GM19099 (cell line): ENCODE data around the gene UBAP1.

Source experiments
- POLR2A ChIP-seq: IDR thresholded peaks from 3 replicates; pipeline ENCODE4 v1.6.1; 2011; ENCODE audit warnings: low read depth; ENCODE audit not compliant: insufficient read length; ENCODE audit errors: extremely low read depth

UBAP1 gene

DNA sequence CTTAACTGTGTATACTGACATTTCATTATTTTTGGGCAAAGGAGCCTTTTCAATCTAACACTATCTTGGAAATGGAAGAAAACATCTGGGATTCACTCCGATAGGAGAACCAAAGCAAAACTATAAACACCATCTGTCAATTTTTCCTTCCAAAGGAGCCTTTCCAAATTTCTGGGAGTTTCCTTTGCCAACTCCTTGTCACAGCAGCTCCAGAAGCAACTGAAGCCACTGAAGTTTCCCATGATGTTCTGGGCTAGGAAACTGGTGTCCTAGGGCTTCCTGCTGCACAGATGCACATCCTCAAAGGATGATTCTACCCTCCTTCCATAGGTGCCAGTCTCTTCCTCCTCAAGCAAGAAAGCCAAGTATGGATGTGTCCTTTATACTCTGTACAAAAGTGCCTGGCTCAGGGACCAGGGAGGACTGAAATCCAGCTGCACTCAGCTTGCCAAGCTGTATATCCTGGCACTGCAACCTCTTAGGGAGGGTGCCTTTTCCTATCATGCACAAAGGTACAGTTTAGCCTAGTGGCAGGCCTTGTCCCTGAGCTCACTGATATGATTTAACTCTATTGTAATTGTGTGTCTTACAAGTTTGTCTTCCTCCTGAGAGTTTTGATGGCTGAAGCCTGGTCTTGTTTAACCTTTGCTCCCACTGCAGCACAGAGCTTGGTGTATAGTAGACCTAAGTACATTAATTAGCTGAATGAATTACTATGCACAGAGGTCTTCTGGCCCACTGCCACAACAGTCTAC, 8.4 kb upstream of the UBAP1 start:
- no peak for TF ChIP-seq POLR2A

GRCh38 chr9:34171753-34172535, 6.9 kb upstream of the UBAP1 start:
- TF ChIP-seq POLR2A, result no peak

DNA sequence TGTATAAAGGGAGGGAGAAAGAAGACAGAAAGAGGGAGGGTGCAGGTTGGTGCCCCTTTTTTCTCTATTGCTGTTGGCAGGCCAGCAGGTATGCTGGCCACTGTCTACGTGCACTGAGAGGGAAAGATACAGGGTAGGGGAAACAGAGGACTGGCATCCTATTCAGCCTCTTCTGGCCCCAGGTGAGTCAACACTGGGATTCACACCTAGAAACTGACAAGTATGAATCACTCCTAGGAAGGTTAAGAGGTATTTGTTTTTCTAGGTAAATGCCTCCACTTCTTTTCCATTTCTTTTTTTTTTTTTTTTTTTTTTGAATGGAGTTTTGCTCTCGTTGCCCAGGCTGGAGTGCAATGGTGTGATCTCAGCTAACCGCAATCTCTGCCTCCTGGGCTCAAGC, 2.8 kb upstream of the UBAP1 start:
- no peak for TF ChIP-seq POLR2A

DNA sequence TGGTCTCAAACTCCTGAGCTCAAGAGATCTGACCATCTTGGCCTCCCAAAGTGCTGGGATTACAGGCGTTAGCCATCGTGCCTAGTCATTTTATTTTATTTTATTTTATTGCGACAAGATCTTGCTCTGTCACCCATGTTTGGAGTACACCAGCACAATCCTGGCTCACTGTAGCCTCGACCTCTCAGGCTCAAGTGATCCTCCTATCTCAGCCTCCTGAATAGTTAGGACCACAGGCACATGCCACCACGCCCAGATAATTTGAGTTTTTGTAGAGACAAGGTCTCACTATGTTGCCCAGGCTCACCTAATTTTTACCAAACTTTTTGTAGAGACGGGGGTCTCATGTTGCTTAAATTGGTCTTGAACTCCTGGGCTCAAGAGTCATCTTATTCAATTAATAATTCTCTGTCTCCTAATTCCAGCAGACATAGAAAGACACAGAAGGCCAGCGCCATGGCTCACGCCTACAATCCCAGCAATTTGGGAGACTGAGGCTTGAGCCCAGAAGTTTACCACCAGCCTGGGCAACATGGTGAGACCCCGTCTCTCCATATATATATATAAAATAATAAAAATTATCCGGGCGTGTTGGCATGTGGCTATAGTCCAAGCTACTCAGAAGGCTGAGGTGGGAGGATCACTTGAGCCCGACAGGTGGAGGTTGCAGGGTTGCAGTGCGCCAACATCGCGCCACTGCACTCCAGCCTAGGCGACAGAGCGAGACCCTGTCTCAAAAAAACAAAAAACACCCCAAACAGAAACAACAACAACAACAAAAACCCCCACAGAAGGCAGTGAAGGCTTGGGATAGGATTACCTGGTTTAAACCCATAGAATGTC, 1.0 kb upstream of the UBAP1 start:
- TF ChIP-seq POLR2A, result no peak

DNA sequence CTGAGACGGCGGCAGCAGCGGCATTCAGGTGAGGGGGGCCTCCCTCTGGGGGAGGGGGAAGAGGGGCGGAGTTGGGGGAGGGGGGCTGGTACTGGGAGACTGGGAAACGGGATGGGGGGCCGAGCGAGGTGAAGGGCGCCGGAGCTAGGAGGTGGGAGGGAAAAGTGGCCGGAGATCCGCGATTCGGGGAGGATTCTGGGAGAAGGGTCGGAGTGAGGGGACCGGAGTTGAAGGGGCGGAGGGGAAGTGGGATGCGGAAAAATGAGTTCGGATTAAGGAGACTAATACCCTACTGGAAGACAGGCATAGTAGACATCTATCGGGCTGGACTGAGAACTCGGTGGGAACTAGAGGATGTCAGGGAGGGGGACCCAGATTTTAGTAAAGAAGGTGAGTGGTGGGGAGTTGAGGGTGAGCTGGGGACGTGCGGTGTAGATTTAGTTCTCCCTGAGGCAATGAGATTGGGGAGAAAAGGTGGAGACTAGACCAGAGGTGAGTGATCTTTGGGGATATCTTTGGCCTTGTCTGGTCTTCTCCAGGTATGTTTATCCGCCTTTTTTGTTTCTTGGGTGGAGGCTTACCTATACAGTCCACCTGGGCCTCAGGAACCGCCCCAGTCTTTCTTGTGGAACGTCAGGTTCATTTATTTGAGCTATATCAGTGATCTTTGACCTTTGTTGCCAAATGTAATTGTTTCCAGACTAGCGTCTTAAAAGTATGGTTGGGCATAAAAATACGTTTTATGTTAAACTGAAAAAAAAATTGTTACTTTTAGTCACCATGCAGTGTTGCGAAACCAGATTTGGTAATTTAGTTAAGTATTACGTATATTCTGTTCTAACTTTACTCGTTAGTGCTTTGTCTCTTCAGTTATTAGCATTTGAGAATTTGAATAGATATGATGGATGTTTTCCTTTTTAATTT, 632 bp downstream of the UBAP1 start:
- no peak for TF ChIP-seq POLR2A

DNA sequence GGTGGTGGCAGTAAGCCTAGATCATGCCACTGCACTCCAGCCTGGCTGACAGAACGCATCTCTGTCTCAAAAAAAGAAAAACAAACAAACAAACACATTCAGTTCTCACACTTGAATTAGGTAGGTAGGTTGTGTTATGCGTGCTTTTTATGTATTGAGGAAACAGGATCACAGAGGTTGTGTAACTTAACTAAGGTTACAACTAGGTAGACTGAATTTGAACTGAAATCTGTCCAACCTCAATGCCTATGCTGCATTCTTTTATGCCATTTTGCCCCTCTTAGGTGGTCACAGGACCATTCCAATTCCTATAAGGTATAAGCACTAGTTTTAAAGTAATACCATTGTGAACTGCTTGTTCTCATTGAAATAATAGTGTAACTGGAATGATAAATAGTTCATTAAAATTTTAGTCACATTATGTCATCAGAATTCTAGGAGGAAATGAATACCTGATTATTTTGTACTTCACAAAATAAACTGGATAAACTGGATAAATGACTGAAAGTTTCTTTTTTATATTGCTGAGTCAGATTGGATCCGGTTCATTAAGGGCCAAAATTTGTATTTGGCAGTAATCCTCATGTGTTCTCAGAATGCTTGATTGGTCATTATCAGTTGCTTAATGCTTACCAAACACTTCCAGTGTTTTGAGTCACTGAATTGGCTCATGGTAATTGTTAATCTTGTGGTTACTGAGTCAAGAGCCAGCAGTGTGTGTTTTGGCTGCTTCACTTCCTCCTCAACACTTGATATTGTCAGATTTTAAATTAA, 7.1 kb downstream of the UBAP1 start:
- no peak for TF ChIP-seq POLR2A

DNA sequence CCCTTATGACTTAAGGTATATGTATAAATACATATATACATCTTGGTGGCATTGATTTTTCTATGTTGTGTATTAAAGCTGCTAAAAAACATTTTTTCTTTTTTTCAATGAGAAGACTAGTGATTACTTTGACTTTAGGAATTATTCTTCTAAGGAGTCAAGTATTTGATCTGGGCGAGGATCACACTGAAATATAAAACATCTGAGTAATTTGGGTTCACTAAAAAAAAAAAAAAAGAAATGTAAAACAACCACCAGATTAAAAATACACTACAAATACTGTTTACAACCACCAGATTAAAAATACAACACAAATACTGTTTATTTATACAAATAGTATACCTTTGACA, 9.0 kb downstream of the UBAP1 start:
- TF ChIP-seq POLR2A, result no peak

- TF ChIP-seq POLR2A, result no peak
Observed at GRCh38 chr9:34190996-34191892, 12.4 kb downstream of the UBAP1 start.

GRCh38 chr9:34195143-34195542, 16.3 kb downstream of the UBAP1 start:
- no peak for TF ChIP-seq POLR2A

GRCh38 chr9:34197756-34198711, 19.2 kb downstream of the UBAP1 start:
- TF ChIP-seq POLR2A, result no peak

GRCh38 chr9:34200092-34200491, 21.2 kb downstream of the UBAP1 start:
- no peak for TF ChIP-seq POLR2A
